ENCODE results near the gene IFT57. TPM values are rescaled to one million over a fixed set of nuclear protein-coding genes. Genes with fewer than 3 reads are reported as not detected.
"Not testable (repeated sequence)": the region's sequence is repeated elsewhere in the genome, so short reads cannot be mapped to it uniquely, and the experiment has no call there.

IFT57 gene
- total RNA-seq, 4 donors from 2014 or later = 48.4 to 64.2 (median 55.1) TPM

DNA sequence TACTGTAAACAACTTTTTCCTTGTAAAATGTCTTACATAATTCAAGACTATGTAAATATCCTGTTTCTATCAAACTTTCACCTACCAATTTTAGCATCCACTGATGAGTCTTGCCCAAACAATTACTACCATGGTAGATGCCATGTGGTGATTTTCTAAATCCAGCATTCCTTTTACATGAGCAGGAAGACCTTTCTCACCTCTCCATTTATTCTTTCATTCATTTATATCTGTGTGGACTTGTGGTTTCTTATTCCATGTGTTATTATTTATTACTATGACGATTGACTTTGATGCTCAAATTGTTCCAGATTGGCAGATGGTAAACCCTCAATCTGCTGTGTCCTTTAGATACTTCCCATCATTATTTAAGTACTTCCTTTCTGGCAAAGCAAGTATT is 62.4 kb downstream of the IFT57 start:
- Histone ChIP-seq H3K9me3 (no peaks in the 10 kb centered on the region), H3K4me1 (no peaks in the 10 kb centered on the region), H3K27ac (no peak overlapping the region), H3K4me3 (no peak overlapping the region), H3K36me3 (peaks cover 0 to 23% of the 10 kb centered on the region in 2 donors), H3K27me3 (no peaks in the 10 kb centered on the region)
- TF ChIP-seq POLR2A (IDR thresholded peaks at IDR 0.05) (no peak), EP300 (IDR thresholded peaks at IDR 0.05) (no peak), POLR2AphosphoS5 (IDR thresholded peaks at IDR 0.05) (no peak)
- TF ChIP-seq, protein P1, sequence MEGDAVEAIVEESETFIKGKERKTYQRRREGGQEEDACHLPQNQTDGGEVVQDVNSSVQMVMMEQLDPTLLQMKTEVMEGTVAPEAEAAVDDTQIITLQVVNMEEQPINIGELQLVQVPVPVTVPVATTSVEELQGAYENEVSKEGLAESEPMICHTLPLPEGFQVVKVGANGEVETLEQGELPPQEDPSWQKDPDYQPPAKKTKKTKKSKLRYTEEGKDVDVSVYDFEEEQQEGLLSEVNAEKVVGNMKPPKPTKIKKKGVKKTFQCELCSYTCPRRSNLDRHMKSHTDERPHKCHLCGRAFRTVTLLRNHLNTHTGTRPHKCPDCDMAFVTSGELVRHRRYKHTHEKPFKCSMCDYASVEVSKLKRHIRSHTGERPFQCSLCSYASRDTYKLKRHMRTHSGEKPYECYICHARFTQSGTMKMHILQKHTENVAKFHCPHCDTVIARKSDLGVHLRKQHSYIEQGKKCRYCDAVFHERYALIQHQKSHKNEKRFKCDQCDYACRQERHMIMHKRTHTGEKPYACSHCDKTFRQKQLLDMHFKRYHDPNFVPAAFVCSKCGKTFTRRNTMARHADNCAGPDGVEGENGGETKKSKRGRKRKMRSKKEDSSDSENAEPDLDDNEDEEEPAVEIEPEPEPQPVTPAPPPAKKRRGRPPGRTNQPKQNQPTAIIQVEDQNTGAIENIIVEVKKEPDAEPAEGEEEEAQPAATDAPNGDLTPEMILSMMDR (IDR thresholded peaks at IDR 0.05) = no peak
- ATAC-seq = no peak
- whole genome bisulfite sequencing, 2 donors (ENCODE audit: low coverage in 1 of 2) = 67% methylated on average over 1 of the region's 1 CpG

DNA sequence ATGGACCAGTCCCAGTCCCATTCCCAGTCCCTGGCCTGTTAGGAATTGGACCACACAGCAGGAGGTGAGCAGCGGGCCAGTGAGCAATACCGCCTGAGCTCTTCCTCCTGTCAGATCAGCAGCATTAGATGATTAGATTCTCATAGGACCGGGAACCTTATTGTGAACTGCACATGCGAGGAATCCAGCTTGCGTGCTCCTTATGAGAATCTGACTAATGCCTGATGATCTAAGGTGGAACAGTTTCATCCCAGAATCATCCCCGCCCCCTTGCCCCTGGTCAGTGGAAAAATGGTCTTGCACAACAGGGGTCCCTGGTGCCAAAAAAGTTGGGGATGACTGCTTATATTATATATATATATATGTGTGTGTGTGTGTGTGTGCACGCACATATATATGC is 63.1 kb downstream of the IFT57 start:
- WGBS, 2 donors (ENCODE audit: low coverage in 1 of 2) = 90 to 100% methylated on average over 1 to 5 of the region's 7 CpGs

DNA sequence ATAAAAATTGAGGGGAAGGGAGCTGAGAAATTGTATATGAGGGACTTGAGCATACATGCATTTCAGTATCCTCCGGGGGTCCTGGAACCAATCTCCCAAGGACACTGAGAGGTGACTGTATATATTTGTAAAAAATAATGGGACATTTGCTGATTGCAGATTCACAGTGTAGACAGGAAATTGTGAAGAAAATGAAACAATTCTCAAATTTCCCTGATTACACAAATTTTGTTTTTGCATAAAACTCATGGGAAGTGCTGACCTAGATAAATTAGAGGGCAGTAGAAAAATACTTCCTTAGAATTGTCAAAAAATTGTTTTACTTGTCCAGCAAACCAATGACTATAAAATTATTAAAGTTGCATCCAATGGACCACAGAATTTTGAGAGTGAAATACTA is 64.0 kb downstream of the IFT57 start:
- WGBS, 2 donors (ENCODE audit: low coverage in 1 of 2) = 86% methylated on average over 1 of the region's 1 CpG; no CpG with 5 or more reads in 1 of the 2 donors
- H3K4me1 ChIP-seq = no peaks in the 10 kb centered on the region
- peaks cover 0 to 19% of the 10 kb centered on the region in 2 donors for H3K36me3 ChIP-seq

More for the DNA sequence above, 63.1 kb downstream of the IFT57 start:
- TF ChIP-seq EP300 (IDR thresholded peaks at IDR 0.05) = no peak
- TF ChIP-seq POLR2A (IDR thresholded peaks at IDR 0.05) = no peak
- TF ChIP-seq, protein P1 (IDR thresholded peaks at IDR 0.05) = no peak
- H3K4me1 ChIP-seq = no peaks in the 10 kb centered on the region
- no peak for ATAC-seq
- H3K36me3 ChIP-seq = peaks cover 0 to 23% of the 10 kb centered on the region in 2 donors
- H3K27me3 ChIP-seq = no peaks in the 10 kb centered on the region
- no peak overlapping the region for H3K4me3 ChIP-seq
- no peaks in the 10 kb centered on the region for H3K9me3 ChIP-seq
- H3K27ac ChIP-seq = no peak overlapping the region

DNA sequence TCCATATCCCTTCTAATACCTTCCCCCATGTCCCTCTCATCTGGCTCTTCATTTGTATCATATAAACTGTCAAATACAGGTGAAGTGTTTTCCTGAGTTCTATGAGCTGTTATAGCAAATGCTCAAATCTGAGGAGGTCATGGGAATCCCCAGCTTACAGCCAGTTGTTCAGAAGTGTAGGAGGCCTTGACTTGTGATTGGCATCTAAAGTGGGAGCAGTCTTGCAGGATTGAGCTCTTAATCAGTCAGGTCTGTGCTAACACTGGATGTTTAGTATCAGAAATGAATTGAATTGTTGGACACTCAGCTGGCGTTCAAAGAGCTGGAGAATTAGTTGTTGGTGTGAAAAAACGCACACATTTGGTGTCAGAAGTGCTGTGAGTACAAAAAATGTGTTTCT is 65.0 kb downstream of the IFT57 start:
- no peaks in the 10 kb centered on the region for H3K27me3 ChIP-seq
- 80 to 100% methylated on average over 2 of the region's 2 CpGs for WGBS, 2 donors (ENCODE audit: low coverage in 1 of 2)
- H3K4me3 ChIP-seq = no peak overlapping the region
- H3K9me3 ChIP-seq = no peaks in the 10 kb centered on the region
- H3K4me1 ChIP-seq = no peaks in the 10 kb centered on the region
- ATAC-seq = no peak
- H3K36me3 ChIP-seq = peaks cover 0 to 9% of the 10 kb centered on the region in 2 donors
- TF ChIP-seq POLR2A (IDR thresholded peaks at IDR 0.05) (no peak), EP300 (IDR thresholded peaks at IDR 0.05) (no peak), POLR2AphosphoS5 (IDR thresholded peaks at IDR 0.05) (no peak)
- TF ChIP-seq, protein P1 (IDR thresholded peaks at IDR 0.05) = no peak
- H3K27ac ChIP-seq = no peak overlapping the region

More for the DNA sequence above, 64.0 kb downstream of the IFT57 start:
- no peak for ATAC-seq
- H3K4me3 ChIP-seq = no peak overlapping the region
- no peaks in the 10 kb centered on the region for H3K9me3 ChIP-seq
- TF ChIP-seq, protein P1 (IDR thresholded peaks at IDR 0.05) = no peak
- TF ChIP-seq POLR2A (IDR thresholded peaks at IDR 0.05) = no peak
- no peak for TF ChIP-seq EP300 (IDR thresholded peaks at IDR 0.05)
- TF ChIP-seq POLR2AphosphoS5 (IDR thresholded peaks at IDR 0.05) = no peak
- H3K27ac ChIP-seq = no peak overlapping the region
- H3K27me3 ChIP-seq = no peaks in the 10 kb centered on the region

DNA sequence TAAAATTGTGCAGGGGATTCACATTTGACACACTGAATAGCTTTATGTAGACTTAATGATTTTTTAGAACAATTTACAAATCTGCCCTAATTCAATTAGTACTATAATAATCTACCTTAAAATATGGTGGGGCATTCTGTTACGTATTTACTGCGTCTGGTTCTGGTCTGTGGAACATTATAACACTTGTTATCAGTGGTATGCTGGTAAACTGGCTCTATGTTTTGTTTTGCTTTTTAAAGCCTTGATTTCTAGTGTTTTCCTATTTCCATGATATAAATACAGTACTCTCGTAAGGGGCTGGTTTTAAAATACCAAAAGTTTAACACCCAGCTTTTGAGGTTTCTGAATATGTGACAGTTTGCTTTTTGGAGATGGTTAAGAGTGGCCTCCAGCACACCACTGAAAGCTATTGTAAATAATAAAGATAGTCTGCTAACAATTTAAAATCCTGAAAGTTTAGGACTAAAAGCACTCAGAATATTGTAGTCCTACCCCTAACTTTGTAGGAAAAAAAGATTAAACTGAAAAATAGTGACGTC is 65.8 kb downstream of the IFT57 start:
- ATAC-seq = no peak
- Histone ChIP-seq H3K4me3 (no peak overlapping the region), H3K4me1 (no peaks in the 10 kb centered on the region), H3K27ac (no peak overlapping the region), H3K9me3 (no peaks in the 10 kb centered on the region), H3K27me3 (no peaks in the 10 kb centered on the region), H3K36me3 (peaks cover 0 to under 1% of the 10 kb centered on the region in 2 donors)
- TF ChIP-seq EP300 (IDR thresholded peaks at IDR 0.05) (no peak), POLR2AphosphoS5 (IDR thresholded peaks at IDR 0.05) (no peak), POLR2A (IDR thresholded peaks at IDR 0.05) (no peak)
- TF ChIP-seq, protein P1 (IDR thresholded peaks at IDR 0.05) = no peak
- 85 to 88% methylated on average over 4 of the region's 4 CpGs for WGBS, 2 donors (ENCODE audit: low coverage in 1 of 2)

DNA sequence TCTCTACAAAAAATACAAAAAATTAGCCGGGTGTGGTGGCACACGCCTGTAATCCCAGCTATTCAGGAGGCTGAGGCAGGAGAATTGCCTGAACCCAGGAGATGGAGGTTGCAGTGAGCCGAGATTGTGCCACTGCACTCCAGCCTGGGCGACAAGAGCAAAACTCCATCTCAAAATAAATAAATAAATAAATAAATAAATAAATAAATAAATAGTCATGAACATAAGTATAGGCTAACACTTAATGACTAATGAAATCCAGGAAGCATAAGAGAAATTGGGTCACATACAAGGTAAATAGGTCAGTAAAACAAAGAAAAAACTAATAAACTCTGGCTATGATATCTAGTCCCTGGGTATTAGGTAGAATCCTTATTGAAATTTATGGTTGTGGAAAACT is 66.6 kb downstream of the IFT57 start:
- H3K9me3 ChIP-seq = not testable (repeated sequence)
- WGBS, 2 donors (ENCODE audit: low coverage in 1 of 2) = 93 to 96% methylated on average over 4 of the region's 4 CpGs

More for the DNA sequence above, 66.6 kb downstream of the IFT57 start:
- not testable (repeated sequence) for H3K4me1 ChIP-seq, H3K36me3 ChIP-seq, H3K4me3 ChIP-seq, H3K27me3 ChIP-seq, ATAC-seq, H3K27ac ChIP-seq

Measured in gastroesophageal sphincter (tissue), 4 donors.